ENCODE results near the gene CAMKMT. TPM values are rescaled to one million over a fixed set of nuclear protein-coding genes. Genes with fewer than 3 reads are reported as not detected.

The CAMKMT gene
- total RNA-seq, 4 donors from 2014 or later, result 9.8 to 33.0 (median 18.7) TPM

- no peaks in the 10 kb centered on the region for H3K4me1 ChIP-seq
- no peak overlapping the region for H3K4me3 ChIP-seq
- H3K27me3 ChIP-seq, result no peaks in the 10 kb centered on the region
- no peaks in the 10 kb centered on the region for H3K9me3 ChIP-seq
- no peak for DNase-seq
- no peak for TF ChIP-seq CTCF (IDR thresholded peaks at IDR 0.05)
- H3K36me3 ChIP-seq, result no peaks in the 10 kb centered on the region
- no peak overlapping the region for H3K27ac ChIP-seq
These were observed 250.5 kb downstream of the CAMKMT start for GRCh38 chr2:44612276-44612675.

GRCh38 chr2:44614940-44615339 lies 253.2 kb downstream of the CAMKMT start:
- no peaks in the 10 kb centered on the region for H3K27me3 ChIP-seq
- no peak overlapping the region for H3K4me3 ChIP-seq
- H3K36me3 ChIP-seq, result no peaks in the 10 kb centered on the region
- H3K9me3 ChIP-seq, result no peaks in the 10 kb centered on the region
- DNase-seq, result no peak
- H3K4me1 ChIP-seq, result no peaks in the 10 kb centered on the region
- no peak overlapping the region for H3K27ac ChIP-seq
- TF ChIP-seq POLR2A (IDR thresholded peaks at IDR 0.05) (no peak), CTCF (IDR thresholded peaks at IDR 0.05) (no peak)

DNA sequence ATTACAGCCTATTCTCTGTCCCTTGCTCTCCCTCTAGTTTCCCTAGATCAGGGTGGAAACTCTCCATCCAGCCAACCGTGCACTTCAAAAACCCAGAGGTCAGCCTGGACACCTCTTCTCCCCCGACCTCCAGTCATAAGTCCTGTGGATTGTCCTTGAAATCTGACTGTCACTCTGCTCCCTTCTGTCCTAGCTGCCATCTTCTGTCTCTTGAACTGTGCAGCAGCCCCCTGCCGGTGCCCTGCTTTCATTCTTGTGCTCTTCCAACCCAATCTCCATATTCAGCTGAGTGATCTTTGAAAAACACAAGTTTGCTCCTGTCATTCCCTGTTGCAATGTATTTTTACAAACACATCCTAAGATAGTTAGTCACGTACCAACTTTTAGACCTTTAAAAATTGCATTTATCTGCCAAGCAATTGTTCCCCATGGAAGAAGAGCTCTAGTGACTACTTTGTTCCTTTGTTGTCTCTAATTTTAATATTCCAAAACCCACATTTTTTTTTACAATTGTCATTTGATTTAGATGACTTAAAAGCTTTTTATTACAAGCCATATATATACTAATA lies 254.3 kb downstream of the CAMKMT start:
- H3K4me1 ChIP-seq, result no peaks in the 10 kb centered on the region
- TF ChIP-seq CTCF (IDR thresholded peaks at IDR 0.05) (no peak), POLR2A (IDR thresholded peaks at IDR 0.05) (no peak)
- no peaks in the 10 kb centered on the region for H3K9me3 ChIP-seq
- H3K27me3 ChIP-seq, result no peaks in the 10 kb centered on the region
- DNase-seq, result no peak
- no peak overlapping the region for H3K4me3 ChIP-seq
- H3K36me3 ChIP-seq, result no peaks in the 10 kb centered on the region
- H3K27ac ChIP-seq, result no peak overlapping the region

DNA sequence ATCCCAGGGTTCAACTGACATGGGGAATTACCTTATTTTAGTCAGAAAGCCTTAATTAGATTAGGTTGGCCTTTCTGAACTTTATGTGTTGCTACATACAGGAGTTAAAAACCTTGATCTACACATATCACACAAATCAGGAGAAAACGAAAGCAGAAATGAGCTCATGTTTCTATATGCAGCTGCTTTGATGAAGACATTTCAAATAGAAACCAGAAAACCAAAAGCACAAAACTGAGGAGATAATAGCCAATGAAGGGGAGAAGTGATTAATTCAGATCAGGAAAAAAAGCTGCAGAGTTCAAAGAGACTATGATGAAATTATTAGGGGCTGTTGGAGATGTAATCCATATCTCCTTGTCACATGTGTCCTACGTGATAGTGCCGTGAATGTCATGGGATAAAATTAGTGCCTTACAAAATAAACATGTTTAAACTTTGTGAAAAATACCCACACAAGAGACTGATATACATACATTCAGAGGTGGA lies 255.0 kb downstream of the CAMKMT start:
- no peak for DNase-seq
- H3K27me3 ChIP-seq, result no peaks in the 10 kb centered on the region
- no peaks in the 10 kb centered on the region for H3K36me3 ChIP-seq
- H3K4me1 ChIP-seq, result no peaks in the 10 kb centered on the region
- H3K4me3 ChIP-seq, result no peak overlapping the region
- H3K27ac ChIP-seq, result no peak overlapping the region
- H3K9me3 ChIP-seq, result no peaks in the 10 kb centered on the region
- TF ChIP-seq POLR2A (IDR thresholded peaks at IDR 0.05), result no peak
- TF ChIP-seq CTCF (IDR thresholded peaks at IDR 0.05), result no peak

DNA sequence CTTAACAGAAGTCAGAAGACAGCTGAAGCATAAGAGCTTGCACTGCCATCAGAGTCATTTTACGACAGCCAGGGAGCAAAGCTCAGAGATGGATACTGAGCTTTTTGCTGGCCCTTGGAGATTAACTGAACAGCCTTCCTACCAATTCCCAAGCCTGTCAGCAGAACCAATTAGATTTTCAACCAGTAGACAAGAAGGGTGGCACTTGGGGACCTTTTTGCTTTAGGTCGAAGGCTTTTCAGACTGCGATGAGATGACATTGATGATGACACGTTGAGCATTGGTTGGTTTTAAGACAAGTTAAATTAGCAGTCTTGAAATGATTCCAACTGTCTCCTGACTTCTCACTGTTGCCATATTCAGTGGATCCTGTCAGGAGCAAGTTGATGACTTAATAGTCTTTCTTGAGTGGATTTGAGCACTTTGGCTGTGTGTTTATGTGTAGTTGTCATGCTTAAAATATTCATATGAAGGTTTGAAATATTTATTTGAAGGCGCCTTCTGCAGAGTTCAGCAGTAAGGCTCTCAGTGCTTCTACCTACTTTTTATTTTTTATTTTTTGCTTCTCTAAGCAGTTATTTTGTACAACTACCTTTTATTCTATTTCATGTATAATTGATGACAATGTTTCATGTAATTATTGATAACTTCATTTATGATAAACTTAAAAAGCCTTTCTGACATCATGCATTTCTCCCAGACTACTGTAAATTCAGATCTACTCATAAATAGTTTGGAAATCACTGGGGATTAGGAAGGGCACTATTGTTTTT lies 256.7 kb downstream of the CAMKMT start:
- no peak overlapping the region for H3K27ac ChIP-seq
- no peaks in the 10 kb centered on the region for H3K36me3 ChIP-seq
- DNase-seq, result no peak
- H3K9me3 ChIP-seq, result no peaks in the 10 kb centered on the region
- H3K27me3 ChIP-seq, result no peaks in the 10 kb centered on the region
- TF ChIP-seq POLR2A (IDR thresholded peaks at IDR 0.05) (no peak), CTCF (IDR thresholded peaks at IDR 0.05) (no peak)
- no peak overlapping the region for H3K4me3 ChIP-seq
- H3K4me1 ChIP-seq, result no peaks in the 10 kb centered on the region

Data from Peyer's patch (tissue), 4 donors.